DOHH2 (cell line): Measurements from ENCODE around the gene FASLG.

Experiments
- EZH2phosphoT487 ChIP-seq: fragments of 200-600 bp; sonication (generic); IDR thresholded peaks from 2 replicates; pipeline ENCODE4 v1.6.1; 2017; ENCODE audit warnings: borderline replicate concordance, mild to moderate bottlenecking, antibody characterized with exemption, low read length, moderate library complexity, mixed read lengths
- TF ChIP-seq, protein P1 (sequence below): fragments of 200-600 bp; sonication (generic); IDR thresholded peaks from one replicate; pipeline ENCODE4 v1.5.1; 2014; ENCODE audit warnings: antibody characterized with exemption, mild to moderate bottlenecking, low read depth, low read length; ENCODE audit not compliant: poor library complexity, severe bottlenecking

DNA sequence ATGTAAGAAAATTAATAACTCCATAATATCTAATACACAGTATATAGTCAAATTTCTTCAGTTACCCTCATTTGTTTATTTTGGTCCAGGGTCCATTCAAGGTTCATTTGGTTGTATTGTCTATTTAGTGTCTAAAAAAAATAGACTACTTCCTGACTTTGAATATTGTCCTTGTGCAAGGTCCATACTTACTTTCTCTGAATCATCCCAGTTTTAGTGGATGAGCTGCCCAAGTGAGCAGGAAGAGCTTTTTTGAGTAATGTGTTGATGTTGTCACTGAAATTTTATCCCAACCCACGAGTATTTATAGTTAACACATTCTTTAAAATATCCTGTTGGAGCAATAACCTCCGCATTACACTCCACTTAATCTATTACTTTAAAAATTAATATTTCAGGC lies 45.6 kb upstream of the FASLG start:
- TF ChIP-seq, protein P1, sequence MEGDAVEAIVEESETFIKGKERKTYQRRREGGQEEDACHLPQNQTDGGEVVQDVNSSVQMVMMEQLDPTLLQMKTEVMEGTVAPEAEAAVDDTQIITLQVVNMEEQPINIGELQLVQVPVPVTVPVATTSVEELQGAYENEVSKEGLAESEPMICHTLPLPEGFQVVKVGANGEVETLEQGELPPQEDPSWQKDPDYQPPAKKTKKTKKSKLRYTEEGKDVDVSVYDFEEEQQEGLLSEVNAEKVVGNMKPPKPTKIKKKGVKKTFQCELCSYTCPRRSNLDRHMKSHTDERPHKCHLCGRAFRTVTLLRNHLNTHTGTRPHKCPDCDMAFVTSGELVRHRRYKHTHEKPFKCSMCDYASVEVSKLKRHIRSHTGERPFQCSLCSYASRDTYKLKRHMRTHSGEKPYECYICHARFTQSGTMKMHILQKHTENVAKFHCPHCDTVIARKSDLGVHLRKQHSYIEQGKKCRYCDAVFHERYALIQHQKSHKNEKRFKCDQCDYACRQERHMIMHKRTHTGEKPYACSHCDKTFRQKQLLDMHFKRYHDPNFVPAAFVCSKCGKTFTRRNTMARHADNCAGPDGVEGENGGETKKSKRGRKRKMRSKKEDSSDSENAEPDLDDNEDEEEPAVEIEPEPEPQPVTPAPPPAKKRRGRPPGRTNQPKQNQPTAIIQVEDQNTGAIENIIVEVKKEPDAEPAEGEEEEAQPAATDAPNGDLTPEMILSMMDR: no peak
- no peak for TF ChIP-seq EZH2phosphoT487
